Liver (tissue), 9 donors: ENCODE results near the gene PITRM1. TPM values are rescaled to one million over a fixed set of nuclear protein-coding genes. Genes with fewer than 3 reads are reported as not detected.

Experiments
- DNase-seq: peaks from one replicate; pipeline ENCODE4 v3.0.0-alpha.2; 2017; ENCODE audit warnings: low spot score
- H3K27ac ChIP-seq, 2 donors: one replicate each; pipeline ENCODE4 v1.7.0; 2013; ENCODE audit warnings: inconsistent platforms in 2 of 2, low read length in 2 of 2, control low read depth in 1 of 2, low read depth in 1 of 2, mild to moderate bottlenecking in 1 of 2
- H3K27me3 ChIP-seq, 4 donors: one replicate each; pipeline versions ENCODE4 v1.6.1 to v1.7.0; 2013; ENCODE audit warnings: low read length in 3 of 4, inconsistent platforms in 1 of 4, mild to moderate bottlenecking in 1 of 4, moderate library complexity in 1 of 4; ENCODE audit not compliant: control insufficient read depth in 4 of 4, insufficient read depth in 4 of 4
- H3K36me3 ChIP-seq, 4 donors: one replicate each; pipeline versions ENCODE4 v1.6.1 to v1.7.0; 2013; ENCODE audit warnings: low read length in 3 of 4, mild to moderate bottlenecking in 3 of 4, low read depth in 1 of 4, moderate library complexity in 1 of 4; ENCODE audit not compliant: control insufficient read depth in 4 of 4, insufficient read depth in 3 of 4
- H3K4me1 ChIP-seq, 4 donors: one replicate each; pipeline versions ENCODE4 v1.6.1 to v1.7.0; 2013; ENCODE audit warnings: low read length in 3 of 4, mild to moderate bottlenecking in 3 of 4, moderate library complexity in 1 of 4; ENCODE audit not compliant: control insufficient read depth in 4 of 4, insufficient read depth in 4 of 4
- H3K4me3 ChIP-seq, 3 donors: one replicate each; pipeline versions ENCODE4 v1.6.1 to v1.7.0; 2013; ENCODE audit warnings: low read length in 3 of 3, control low read depth in 1 of 3, low read depth in 1 of 3, mild to moderate bottlenecking in 1 of 3
- H3K9ac ChIP-seq, 2 donors: one replicate each; pipeline ENCODE4 v1.7.0; 2013; ENCODE audit warnings: low read length in 2 of 2, mild to moderate bottlenecking in 2 of 2, moderate library complexity in 2 of 2, control low read depth in 1 of 2, low read depth in 1 of 2
- H3K9me3 ChIP-seq, 4 donors: one replicate each; pipeline versions ENCODE4 v1.6.1 to v1.7.0; 2013; ENCODE audit warnings: low read length in 3 of 4; ENCODE audit not compliant: control insufficient read depth in 4 of 4
- EGR1 ChIP-seq, 2 donors: IDR thresholded peaks; 2 replicates each; pipeline ENCODE4 v1.6.1; 2016 to 2018; ENCODE audit warnings: antibody characterized with exemption in 2 of 2, low read depth in 2 of 2
- FOXA1 ChIP-seq: IDR thresholded peaks from 2 replicates; pipeline ENCODE4 v1.6.1; 2016; ENCODE audit warnings: antibody characterized with exemption
- FOXA2 ChIP-seq: IDR thresholded peaks from 2 replicates; pipeline ENCODE4 v1.6.1; 2016; ENCODE audit warnings: antibody characterized with exemption
- GABPA ChIP-seq, 2 donors: IDR thresholded peaks in 1 of 2; conservative IDR thresholded peaks in 1 of 2; 2 replicates each; pipeline ENCODE4 v1.6.1; 2016; ENCODE audit warnings: antibody characterized with exemption in 2 of 2, mild to moderate bottlenecking in 1 of 2, moderate library complexity in 1 of 2
- HNF4A ChIP-seq, 2 donors: conservative IDR thresholded peaks; 2 replicates each; pipeline ENCODE4 v1.6.1; 2016; ENCODE audit warnings: antibody characterized with exemption in 2 of 2, mild to moderate bottlenecking in 2 of 2
- HNF4G ChIP-seq: IDR thresholded peaks from 2 replicates; pipeline ENCODE4 v1.6.1; 2016; ENCODE audit warnings: antibody characterized with exemption
- JUND ChIP-seq, 2 donors: IDR thresholded peaks; 2 replicates each; pipeline ENCODE4 v1.6.1; 2016; ENCODE audit warnings: antibody characterized with exemption in 2 of 2
- RAD21 ChIP-seq, 2 donors: IDR thresholded peaks; 2 replicates each; pipeline ENCODE4 v1.6.1; 2016; ENCODE audit warnings: antibody characterized with exemption in 2 of 2, mild to moderate bottlenecking in 2 of 2
- RXRA ChIP-seq, 2 donors: IDR thresholded peaks; 2 replicates each; pipeline ENCODE4 v1.6.1; 2017 to 2018; ENCODE audit warnings: antibody characterized with exemption in 2 of 2, mild to moderate bottlenecking in 1 of 2
- SP1 ChIP-seq: IDR thresholded peaks from 2 replicates; pipeline ENCODE4 v1.6.1; 2018; ENCODE audit warnings: antibody characterized with exemption, mild to moderate bottlenecking
- TAF1 ChIP-seq: conservative IDR thresholded peaks from 2 replicates; pipeline ENCODE4 v1.6.1; 2016; ENCODE audit warnings: antibody characterized with exemption, mild to moderate bottlenecking
- YY1 ChIP-seq: IDR thresholded peaks from 2 replicates; pipeline ENCODE4 v1.6.1; 2016; ENCODE audit warnings: antibody characterized with exemption, mild to moderate bottlenecking
- WGBS: extraction: QIAGEN DNeasy Blood & Tissue Kit; methylation state at CpG from one replicate; pipeline ENCODE4 v1.1.7; 2013; 5-methylcytosine and 5-hydroxymethylcytosine counted together
- polyA plus RNA-seq, 2 donors: library from polyadenylated mRNA; stranded (reverse) in 1 of 2; unstranded in 1 of 2; fragments of 200-250 nt in 1 of 2; fragments of >200 nt in 1 of 2; fragmentation: Nextera tagmentation in 1 of 2; extraction: Ambion mirVana in 1 of 2; gene quantifications; one replicate each; pipeline versions ENCODE4 v1.2.1 to v1.2.3, GENCODE V29; 2013 to 2015
- total RNA-seq, 2 donors: library from RNA; depleted of rRNA; stranded (reverse); fragments of >200 nt; gene quantifications; one replicate each; pipeline ENCODE4 v1.2.3, GENCODE V29; 2014
- TF ChIP-seq, protein P1 (sequence below): IDR thresholded peaks from 2 replicates; pipeline ENCODE4 v1.6.1; 2016; ENCODE audit warnings: antibody characterized with exemption
- TF ChIP-seq, protein P2 (sequence below): IDR thresholded peaks from 2 replicates; pipeline ENCODE4 v1.6.1; 2016; ENCODE audit warnings: antibody characterized with exemption, mild to moderate bottlenecking
- TF ChIP-seq, protein P3 (sequence below): IDR thresholded peaks from 2 replicates; pipeline ENCODE4 v1.6.1; 2016; ENCODE audit warnings: antibody characterized with exemption
- TF ChIP-seq, protein P4 (sequence below): IDR thresholded peaks from 2 replicates; pipeline ENCODE4 v1.6.1; 2016; ENCODE audit warnings: antibody characterized with exemption
- donor health status: healthy.
- donor health status: healthy.
- donor health status: healthy.
- donor health status: healthy.
- donor health status: healthy.

The PITRM1 gene
- total and polyA plus RNA-seq, 4 donors: 21.1 to 43.1 (median 27.7) TPM

DNA sequence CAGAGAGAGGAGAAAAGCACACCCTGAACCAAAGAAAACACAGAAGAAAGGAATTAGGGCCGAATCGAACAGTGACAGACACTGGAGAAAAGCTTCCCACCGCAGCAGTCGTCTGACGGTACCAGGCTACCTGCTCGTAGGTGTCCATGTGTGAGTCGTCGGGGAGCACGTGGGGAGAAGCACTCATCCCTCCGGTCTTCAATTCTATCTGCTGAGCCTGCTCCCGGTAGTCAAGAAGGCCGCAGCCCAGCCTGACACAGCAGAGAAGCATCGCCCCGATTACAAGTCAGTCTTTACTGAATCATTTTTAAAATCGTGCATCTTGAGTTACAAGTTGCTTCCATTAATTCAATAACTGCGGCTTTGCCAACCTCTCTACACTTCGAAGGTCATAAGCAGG lies 24.5 kb downstream of the PITRM1 start:
- Histone ChIP-seq H3K27me3 (no peaks in the 10 kb centered on the region), H3K27ac (no peak overlapping the region), H3K4me3 (no peak overlapping the region), H3K36me3 (peaks cover 23 to 93% (median 71%) of the 10 kb centered on the region in 4 donors), H3K4me1 (no peaks in the 10 kb centered on the region), H3K9me3 (no peaks in the 10 kb centered on the region), H3K9ac (no peak overlapping the region)
- DNase-seq: no peak
- WGBS: 95% methylated on average over 17 of the region's 17 CpGs
- TF ChIP-seq FOXA2: no peak
- no peak for TF ChIP-seq TAF1
- TF ChIP-seq FOXA1: no peak
- TF ChIP-seq, protein P1, sequence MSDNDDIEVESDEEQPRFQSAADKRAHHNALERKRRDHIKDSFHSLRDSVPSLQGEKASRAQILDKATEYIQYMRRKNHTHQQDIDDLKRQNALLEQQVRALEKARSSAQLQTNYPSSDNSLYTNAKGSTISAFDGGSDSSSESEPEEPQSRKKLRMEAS: no peak
- TF ChIP-seq, protein P2, sequence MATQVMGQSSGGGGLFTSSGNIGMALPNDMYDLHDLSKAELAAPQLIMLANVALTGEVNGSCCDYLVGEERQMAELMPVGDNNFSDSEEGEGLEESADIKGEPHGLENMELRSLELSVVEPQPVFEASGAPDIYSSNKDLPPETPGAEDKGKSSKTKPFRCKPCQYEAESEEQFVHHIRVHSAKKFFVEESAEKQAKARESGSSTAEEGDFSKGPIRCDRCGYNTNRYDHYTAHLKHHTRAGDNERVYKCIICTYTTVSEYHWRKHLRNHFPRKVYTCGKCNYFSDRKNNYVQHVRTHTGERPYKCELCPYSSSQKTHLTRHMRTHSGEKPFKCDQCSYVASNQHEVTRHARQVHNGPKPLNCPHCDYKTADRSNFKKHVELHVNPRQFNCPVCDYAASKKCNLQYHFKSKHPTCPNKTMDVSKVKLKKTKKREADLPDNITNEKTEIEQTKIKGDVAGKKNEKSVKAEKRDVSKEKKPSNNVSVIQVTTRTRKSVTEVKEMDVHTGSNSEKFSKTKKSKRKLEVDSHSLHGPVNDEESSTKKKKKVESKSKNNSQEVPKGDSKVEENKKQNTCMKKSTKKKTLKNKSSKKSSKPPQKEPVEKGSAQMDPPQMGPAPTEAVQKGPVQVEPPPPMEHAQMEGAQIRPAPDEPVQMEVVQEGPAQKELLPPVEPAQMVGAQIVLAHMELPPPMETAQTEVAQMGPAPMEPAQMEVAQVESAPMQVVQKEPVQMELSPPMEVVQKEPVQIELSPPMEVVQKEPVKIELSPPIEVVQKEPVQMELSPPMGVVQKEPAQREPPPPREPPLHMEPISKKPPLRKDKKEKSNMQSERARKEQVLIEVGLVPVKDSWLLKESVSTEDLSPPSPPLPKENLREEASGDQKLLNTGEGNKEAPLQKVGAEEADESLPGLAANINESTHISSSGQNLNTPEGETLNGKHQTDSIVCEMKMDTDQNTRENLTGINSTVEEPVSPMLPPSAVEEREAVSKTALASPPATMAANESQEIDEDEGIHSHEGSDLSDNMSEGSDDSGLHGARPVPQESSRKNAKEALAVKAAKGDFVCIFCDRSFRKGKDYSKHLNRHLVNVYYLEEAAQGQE: no peak
- TF ChIP-seq RXRA (IDR thresholded peaks at IDR 0.05): no peak
- TF ChIP-seq, protein P3, sequence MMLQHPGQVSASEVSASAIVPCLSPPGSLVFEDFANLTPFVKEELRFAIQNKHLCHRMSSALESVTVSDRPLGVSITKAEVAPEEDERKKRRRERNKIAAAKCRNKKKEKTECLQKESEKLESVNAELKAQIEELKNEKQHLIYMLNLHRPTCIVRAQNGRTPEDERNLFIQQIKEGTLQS: no peak

DNA sequence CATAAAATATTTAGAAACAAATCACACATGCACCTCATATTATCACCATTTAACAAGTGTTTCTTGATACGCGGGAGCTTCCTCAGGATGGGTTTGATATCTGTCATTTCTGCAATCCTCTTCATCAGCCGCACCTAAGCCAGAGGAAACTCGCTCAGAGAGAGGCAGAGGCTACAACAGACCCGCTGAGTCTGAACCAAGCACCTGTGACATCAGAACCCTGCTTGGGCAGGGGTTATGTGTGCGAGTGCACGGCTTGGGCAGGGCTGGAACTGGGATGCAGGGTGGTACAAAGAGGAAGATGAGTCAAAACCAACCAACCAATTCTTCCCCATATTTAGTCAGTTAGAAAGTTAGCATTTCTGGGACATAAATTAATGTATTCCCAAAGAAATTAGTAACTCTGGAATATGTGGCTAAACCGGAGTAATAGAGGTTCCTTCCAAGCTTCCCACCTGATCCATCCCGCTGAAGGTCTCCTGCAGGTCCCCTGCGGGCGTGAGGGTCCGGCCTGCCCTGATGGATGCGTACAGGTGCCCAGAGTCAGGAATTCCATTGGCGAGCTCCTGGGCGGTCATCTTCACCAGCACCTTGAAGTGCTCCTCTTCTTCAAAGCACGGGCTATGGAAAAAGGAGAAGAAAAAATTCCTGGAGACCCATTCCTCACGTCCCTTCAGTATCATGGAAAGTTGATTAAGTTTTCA lies 25.3 kb downstream of the PITRM1 start:
- Histone ChIP-seq H3K27me3 (no peaks in the 10 kb centered on the region), H3K4me3 (no peak overlapping the region), H3K36me3 (peaks cover 21 to 92% (median 72%) of the 10 kb centered on the region in 4 donors), H3K27ac (no peak overlapping the region), H3K9ac (no peak overlapping the region), H3K9me3 (no peaks in the 10 kb centered on the region), H3K4me1 (no peaks in the 10 kb centered on the region)
- no peak for DNase-seq
- TF ChIP-seq GABPA (IDR thresholded peaks at IDR 0.05 in 1 of 2, conservative IDR thresholded peaks at IDR 0.05 in 1 of 2): no peak
- TF ChIP-seq TAF1: no peak
- TF ChIP-seq, protein P4, sequence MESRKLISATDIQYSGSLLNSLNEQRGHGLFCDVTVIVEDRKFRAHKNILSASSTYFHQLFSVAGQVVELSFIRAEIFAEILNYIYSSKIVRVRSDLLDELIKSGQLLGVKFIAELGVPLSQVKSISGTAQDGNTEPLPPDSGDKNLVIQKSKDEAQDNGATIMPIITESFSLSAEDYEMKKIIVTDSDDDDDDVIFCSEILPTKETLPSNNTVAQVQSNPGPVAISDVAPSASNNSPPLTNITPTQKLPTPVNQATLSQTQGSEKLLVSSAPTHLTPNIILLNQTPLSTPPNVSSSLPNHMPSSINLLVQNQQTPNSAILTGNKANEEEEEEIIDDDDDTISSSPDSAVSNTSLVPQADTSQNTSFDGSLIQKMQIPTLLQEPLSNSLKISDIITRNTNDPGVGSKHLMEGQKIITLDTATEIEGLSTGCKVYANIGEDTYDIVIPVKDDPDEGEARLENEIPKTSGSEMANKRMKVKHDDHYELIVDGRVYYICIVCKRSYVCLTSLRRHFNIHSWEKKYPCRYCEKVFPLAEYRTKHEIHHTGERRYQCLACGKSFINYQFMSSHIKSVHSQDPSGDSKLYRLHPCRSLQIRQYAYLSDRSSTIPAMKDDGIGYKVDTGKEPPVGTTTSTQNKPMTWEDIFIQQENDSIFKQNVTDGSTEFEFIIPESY: no peak
- TF ChIP-seq, protein P2: no peak
- no peak for TF ChIP-seq FOXA2
- TF ChIP-seq HNF4G: no peak
- no peak for TF ChIP-seq RAD21 (IDR thresholded peaks at IDR 0.05)
- TF ChIP-seq EGR1 (IDR thresholded peaks at IDR 0.05; ENCODE audit: low read depth in 2 of 2): no peak
- TF ChIP-seq YY1: no peak
- no peak for TF ChIP-seq JUND (IDR thresholded peaks at IDR 0.05)
- TF ChIP-seq RXRA (IDR thresholded peaks at IDR 0.05): no peak
- TF ChIP-seq HNF4A (conservative IDR thresholded peaks at IDR 0.05): no peak
- TF ChIP-seq SP1: no peak
- TF ChIP-seq, protein P3: no peak
- WGBS: 97% methylated on average over 17 of the region's 17 CpGs
